Measurements from ENCODE around the gene SLCO2A1.

The SLCO2A1 gene

DNA sequence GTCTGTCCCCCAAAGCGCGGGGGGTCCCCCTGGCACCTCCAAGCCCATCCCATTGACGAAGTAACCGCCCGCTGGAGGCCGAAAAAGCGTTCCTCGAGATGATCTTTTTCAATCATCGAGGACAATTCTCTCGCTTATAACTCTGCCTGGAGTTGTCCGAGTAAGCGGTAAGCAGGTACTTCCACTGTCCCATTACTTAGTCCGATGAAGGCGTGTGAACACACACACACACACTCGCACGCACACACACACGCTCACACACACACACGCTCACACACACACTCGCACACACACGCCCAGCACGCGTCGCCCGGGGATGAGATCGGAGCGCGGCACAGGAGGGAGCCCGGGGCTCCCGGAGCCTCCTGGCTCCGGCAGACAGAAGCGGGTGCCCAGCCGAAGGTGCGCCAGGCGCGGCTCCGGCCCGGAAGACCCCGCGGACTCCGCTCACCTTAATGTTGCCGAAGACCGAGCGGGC is 430 bp downstream of the SLCO2A1 start (continued):
- TF ChIP-seq, protein P1, sequence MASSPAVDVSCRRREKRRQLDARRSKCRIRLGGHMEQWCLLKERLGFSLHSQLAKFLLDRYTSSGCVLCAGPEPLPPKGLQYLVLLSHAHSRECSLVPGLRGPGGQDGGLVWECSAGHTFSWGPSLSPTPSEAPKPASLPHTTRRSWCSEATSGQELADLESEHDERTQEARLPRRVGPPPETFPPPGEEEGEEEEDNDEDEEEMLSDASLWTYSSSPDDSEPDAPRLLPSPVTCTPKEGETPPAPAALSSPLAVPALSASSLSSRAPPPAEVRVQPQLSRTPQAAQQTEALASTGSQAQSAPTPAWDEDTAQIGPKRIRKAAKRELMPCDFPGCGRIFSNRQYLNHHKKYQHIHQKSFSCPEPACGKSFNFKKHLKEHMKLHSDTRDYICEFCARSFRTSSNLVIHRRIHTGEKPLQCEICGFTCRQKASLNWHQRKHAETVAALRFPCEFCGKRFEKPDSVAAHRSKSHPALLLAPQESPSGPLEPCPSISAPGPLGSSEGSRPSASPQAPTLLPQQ (tag by site-specific recombination; IDR thresholded peaks at IDR 0.05) = no peak
- TF ChIP-seq ZNF621 (tag by site-specific recombination; IDR thresholded peaks at IDR 0.05) = no peak
- no peak for TF ChIP-seq ZNF292 (tag by site-specific recombination; IDR thresholded peaks at IDR 0.05; ENCODE audit: borderline replicate concordance, low read depth)
- TF ChIP-seq ZEB2 (tag by site-specific recombination; IDR thresholded peaks at IDR 0.05) = no peak
- TF ChIP-seq ZNF140 (tag by site-specific recombination; IDR thresholded peaks at IDR 0.05) = no peak
- TF ChIP-seq ZNF776 (tag by site-specific recombination; IDR thresholded peaks at IDR 0.05; ENCODE audit: borderline replicate concordance) = no peak
- no peak for TF ChIP-seq OSR2 (tag by site-specific recombination; IDR thresholded peaks at IDR 0.05)
- no peak for TF ChIP-seq YY2 (tag by site-specific recombination; IDR thresholded peaks at IDR 0.05)
- TF ChIP-seq, protein P2, sequence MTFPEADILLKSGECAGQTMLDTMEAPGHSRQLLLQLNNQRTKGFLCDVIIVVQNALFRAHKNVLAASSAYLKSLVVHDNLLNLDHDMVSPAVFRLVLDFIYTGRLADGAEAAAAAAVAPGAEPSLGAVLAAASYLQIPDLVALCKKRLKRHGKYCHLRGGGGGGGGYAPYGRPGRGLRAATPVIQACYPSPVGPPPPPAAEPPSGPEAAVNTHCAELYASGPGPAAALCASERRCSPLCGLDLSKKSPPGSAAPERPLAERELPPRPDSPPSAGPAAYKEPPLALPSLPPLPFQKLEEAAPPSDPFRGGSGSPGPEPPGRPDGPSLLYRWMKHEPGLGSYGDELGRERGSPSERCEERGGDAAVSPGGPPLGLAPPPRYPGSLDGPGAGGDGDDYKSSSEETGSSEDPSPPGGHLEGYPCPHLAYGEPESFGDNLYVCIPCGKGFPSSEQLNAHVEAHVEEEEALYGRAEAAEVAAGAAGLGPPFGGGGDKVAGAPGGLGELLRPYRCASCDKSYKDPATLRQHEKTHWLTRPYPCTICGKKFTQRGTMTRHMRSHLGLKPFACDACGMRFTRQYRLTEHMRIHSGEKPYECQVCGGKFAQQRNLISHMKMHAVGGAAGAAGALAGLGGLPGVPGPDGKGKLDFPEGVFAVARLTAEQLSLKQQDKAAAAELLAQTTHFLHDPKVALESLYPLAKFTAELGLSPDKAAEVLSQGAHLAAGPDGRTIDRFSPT (tag by site-specific recombination; IDR thresholded peaks at IDR 0.05) = no peak
- TF ChIP-seq ZFP69B (tag by site-specific recombination; IDR thresholded peaks at IDR 0.05) = no peak
- TF ChIP-seq, protein P3, sequence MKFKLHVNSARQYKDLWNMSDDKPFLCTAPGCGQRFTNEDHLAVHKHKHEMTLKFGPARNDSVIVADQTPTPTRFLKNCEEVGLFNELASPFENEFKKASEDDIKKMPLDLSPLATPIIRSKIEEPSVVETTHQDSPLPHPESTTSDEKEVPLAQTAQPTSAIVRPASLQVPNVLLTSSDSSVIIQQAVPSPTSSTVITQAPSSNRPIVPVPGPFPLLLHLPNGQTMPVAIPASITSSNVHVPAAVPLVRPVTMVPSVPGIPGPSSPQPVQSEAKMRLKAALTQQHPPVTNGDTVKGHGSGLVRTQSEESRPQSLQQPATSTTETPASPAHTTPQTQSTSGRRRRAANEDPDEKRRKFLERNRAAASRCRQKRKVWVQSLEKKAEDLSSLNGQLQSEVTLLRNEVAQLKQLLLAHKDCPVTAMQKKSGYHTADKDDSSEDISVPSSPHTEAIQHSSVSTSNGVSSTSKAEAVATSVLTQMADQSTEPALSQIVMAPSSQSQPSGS (tag by site-specific recombination; IDR thresholded peaks at IDR 0.05; ENCODE audit: low read depth) = no peak
- no peak for TF ChIP-seq ZNF510 (tag by site-specific recombination; IDR thresholded peaks at IDR 0.05; ENCODE audit: insufficient replicate concordance)
- TF ChIP-seq, protein P4, sequence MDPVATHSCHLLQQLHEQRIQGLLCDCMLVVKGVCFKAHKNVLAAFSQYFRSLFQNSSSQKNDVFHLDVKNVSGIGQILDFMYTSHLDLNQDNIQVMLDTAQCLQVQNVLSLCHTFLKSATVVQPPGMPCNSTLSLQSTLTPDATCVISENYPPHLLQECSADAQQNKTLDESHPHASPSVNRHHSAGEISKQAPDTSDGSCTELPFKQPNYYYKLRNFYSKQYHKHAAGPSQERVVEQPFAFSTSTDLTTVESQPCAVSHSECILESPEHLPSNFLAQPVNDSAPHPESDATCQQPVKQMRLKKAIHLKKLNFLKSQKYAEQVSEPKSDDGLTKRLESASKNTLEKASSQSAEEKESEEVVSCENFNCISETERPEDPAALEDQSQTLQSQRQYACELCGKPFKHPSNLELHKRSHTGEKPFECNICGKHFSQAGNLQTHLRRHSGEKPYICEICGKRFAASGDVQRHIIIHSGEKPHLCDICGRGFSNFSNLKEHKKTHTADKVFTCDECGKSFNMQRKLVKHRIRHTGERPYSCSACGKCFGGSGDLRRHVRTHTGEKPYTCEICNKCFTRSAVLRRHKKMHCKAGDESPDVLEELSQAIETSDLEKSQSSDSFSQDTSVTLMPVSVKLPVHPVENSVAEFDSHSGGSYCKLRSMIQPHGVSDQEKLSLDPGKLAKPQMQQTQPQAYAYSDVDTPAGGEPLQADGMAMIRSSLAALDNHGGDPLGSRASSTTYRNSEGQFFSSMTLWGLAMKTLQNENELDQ (tag by site-specific recombination; IDR thresholded peaks at IDR 0.05; ENCODE audit: low read depth) = no peak
- no peak for TF ChIP-seq ZNF302 (tag by site-specific recombination; IDR thresholded peaks at IDR 0.05; ENCODE audit: low read depth)
- TF ChIP-seq, protein P5, sequence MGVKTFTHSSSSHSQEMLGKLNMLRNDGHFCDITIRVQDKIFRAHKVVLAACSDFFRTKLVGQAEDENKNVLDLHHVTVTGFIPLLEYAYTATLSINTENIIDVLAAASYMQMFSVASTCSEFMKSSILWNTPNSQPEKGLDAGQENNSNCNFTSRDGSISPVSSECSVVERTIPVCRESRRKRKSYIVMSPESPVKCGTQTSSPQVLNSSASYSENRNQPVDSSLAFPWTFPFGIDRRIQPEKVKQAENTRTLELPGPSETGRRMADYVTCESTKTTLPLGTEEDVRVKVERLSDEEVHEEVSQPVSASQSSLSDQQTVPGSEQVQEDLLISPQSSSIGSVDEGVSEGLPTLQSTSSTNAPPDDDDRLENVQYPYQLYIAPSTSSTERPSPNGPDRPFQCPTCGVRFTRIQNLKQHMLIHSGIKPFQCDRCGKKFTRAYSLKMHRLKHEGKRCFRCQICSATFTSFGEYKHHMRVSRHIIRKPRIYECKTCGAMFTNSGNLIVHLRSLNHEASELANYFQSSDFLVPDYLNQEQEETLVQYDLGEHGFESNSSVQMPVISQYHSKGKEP (tag by site-specific recombination; IDR thresholded peaks at IDR 0.05) = no peak
- TF ChIP-seq WT1 (tag by site-specific recombination; IDR thresholded peaks at IDR 0.05) = no peak
- TF ChIP-seq ZNF626 (tag by site-specific recombination; IDR thresholded peaks at IDR 0.05) = no peak
- no peak for TF ChIP-seq ZNF624 (tag by site-specific recombination; IDR thresholded peaks at IDR 0.05)
- TF ChIP-seq TRIM28 (IDR thresholded peaks at IDR 0.05; ENCODE audit: borderline replicate concordance, low read length) = no peak
- no peak for TF ChIP-seq ZNF404 (tag by site-specific recombination; IDR thresholded peaks at IDR 0.05)
- no peak for TF ChIP-seq ZNF623 (tag by site-specific recombination; IDR thresholded peaks at IDR 0.05)
- no peak for TF ChIP-seq ZNF677 (tag by site-specific recombination; IDR thresholded peaks at IDR 0.05)
- TF ChIP-seq KLF9 (tag by site-specific recombination; IDR thresholded peaks at IDR 0.05; ENCODE audit: low read depth) = peak; percentile 42; the same call in 1 of the 2 replicates
- TF ChIP-seq ZNF16 (tag by site-specific recombination; IDR thresholded peaks at IDR 0.05; ENCODE audit: low read depth) = no peak
- TF ChIP-seq, protein P6, sequence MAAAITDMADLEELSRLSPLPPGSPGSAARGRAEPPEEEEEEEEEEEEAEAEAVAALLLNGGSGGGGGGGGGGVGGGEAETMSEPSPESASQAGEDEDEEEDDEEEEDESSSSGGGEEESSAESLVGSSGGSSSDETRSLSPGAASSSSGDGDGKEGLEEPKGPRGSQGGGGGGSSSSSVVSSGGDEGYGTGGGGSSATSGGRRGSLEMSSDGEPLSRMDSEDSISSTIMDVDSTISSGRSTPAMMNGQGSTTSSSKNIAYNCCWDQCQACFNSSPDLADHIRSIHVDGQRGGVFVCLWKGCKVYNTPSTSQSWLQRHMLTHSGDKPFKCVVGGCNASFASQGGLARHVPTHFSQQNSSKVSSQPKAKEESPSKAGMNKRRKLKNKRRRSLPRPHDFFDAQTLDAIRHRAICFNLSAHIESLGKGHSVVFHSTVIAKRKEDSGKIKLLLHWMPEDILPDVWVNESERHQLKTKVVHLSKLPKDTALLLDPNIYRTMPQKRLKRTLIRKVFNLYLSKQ (tag by site-specific recombination; IDR thresholded peaks at IDR 0.05; ENCODE audit: borderline replicate concordance) = no peak
- TF ChIP-seq, protein P7, sequence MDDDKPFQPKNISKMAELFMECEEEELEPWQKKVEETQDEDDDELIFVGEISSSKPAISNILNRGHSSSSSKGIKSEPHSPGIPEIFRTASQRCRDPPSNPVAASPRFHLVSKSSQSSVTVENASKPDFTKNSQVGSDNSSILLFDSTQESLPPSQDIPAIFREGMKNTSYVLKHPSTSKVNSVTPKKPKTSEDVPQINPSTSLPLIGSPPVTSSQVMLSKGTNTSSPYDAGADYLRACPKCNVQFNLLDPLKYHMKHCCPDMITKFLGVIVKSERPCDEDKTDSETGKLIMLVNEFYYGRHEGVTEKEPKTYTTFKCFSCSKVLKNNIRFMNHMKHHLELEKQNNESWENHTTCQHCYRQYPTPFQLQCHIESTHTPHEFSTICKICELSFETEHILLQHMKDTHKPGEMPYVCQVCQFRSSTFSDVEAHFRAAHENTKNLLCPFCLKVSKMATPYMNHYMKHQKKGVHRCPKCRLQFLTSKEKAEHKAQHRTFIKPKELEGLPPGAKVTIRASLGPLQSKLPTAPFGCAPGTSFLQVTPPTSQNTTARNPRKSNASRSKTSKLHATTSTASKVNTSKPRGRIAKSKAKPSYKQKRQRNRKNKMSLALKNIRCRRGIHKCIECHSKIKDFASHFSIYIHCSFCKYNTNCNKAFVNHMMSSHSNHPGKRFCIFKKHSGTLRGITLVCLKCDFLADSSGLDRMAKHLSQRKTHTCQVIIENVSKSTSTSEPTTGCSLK (tag by site-specific recombination; IDR thresholded peaks at IDR 0.05) = no peak
- TF ChIP-seq ZNF747 (tag by site-specific recombination; IDR thresholded peaks at IDR 0.05) = no peak
- TF ChIP-seq ZSCAN23 (tag by site-specific recombination; IDR thresholded peaks at IDR 0.05) = no peak
